Neural cell (in vitro differentiated cells): ENCODE data around the gene VIT. TPM values are rescaled to one million over a fixed set of nuclear protein-coding genes. Genes with fewer than 3 reads are reported as not detected.

ENCODE experiments used
- H2AFZ ChIP-seq: fragments of 200-600, 300-800 bp; sonication (generic), shearing (Covaris generic); 2 replicates; pipeline ENCODE4 v1.6.0; 2014; ENCODE audit warnings: low read depth, mild to moderate bottlenecking, antibody characterized with exemption, low read length, moderate library complexity
- H3F3A ChIP-seq: fragments of 200-600 bp; shearing (Covaris generic); 2 replicates; pipeline ENCODE4 v1.6.1; 2016; ENCODE audit warnings: mild to moderate bottlenecking, moderate library complexity, mixed read lengths, antibody characterized with exemption, low read length; ENCODE audit not compliant: insufficient read depth, poor library complexity, severe bottlenecking
- H3K27ac ChIP-seq: fragments of 200-600, 300-800 bp; sonication (generic), shearing (Covaris generic); 2 replicates; pipeline ENCODE4 v1.5.1; 2014; ENCODE audit warnings: mild to moderate bottlenecking, low read length, moderate library complexity
- H3K27me3 ChIP-seq: fragments of 300-800, 200-600 bp; sonication (generic), shearing (Covaris generic); 2 replicates; pipeline ENCODE4 v1.6.0; 2014; ENCODE audit warnings: mild to moderate bottlenecking, low read depth, low read length, moderate library complexity; ENCODE audit not compliant: insufficient read depth
- H3K36me3 ChIP-seq: fragments of 300-800, 200-600 bp; sonication (generic), shearing (Covaris generic); 2 replicates; pipeline ENCODE4 v1.5.1; 2014; ENCODE audit warnings: mild to moderate bottlenecking, antibody characterized with exemption, low read length, moderate library complexity; ENCODE audit not compliant: insufficient read depth
- H3K4me2 ChIP-seq: fragments of 300-800, 200-600 bp; sonication (generic), shearing (Covaris generic); 2 replicates; pipeline ENCODE4 v1.6.0; 2014; ENCODE audit warnings: mild to moderate bottlenecking, low read length
- H3K4me3 ChIP-seq: fragments of 300-800, 200-600 bp; sonication (generic), shearing (Covaris generic); 2 replicates; pipeline ENCODE4 v1.5.1; 2014; ENCODE audit warnings: mild to moderate bottlenecking, low read length, moderate library complexity
- H3K79me2 ChIP-seq: fragments of 200-600 bp; shearing (Covaris generic); replicated peaks from 2 replicates; pipeline ENCODE4 v1.6.0; 2014; ENCODE audit warnings: mild to moderate bottlenecking, low read length, moderate library complexity; ENCODE audit not compliant: insufficient read depth
- H3K9ac ChIP-seq: fragments of 300-800, 200-600 bp; sonication (generic), shearing (Covaris generic); 2 replicates; pipeline ENCODE4 v1.6.1; 2016; ENCODE audit warnings: mild to moderate bottlenecking, low read length, mixed read lengths
- H3K9me2 ChIP-seq: fragments of 200-600 bp; shearing (Covaris generic); 2 replicates; pipeline ENCODE4 v1.6.1; 2016; ENCODE audit warnings: mild to moderate bottlenecking, low read length, mixed read lengths; ENCODE audit not compliant: insufficient read depth
- H3K9me3 ChIP-seq: fragments of 200-600, 300-800 bp; sonication (generic), shearing (Covaris generic); 2 replicates; pipeline ENCODE4 v1.6.1; 2016; ENCODE audit warnings: mild to moderate bottlenecking, mixed run types, low read length, moderate library complexity, mixed read lengths
- H4K20me1 ChIP-seq: fragments of 200-600 bp; shearing (Covaris generic); 2 replicates; pipeline ENCODE4 v1.6.1; 2016; ENCODE audit warnings: mild to moderate bottlenecking, mixed run types; ENCODE audit not compliant: insufficient read depth
- EP300 ChIP-seq: fragments of 450-650 bp; conservative IDR thresholded peaks from 2 replicates; pipeline ENCODE4 v1.6.1; 2014; ENCODE audit warnings: antibody characterized with exemption, mild to moderate bottlenecking, moderate library complexity; ENCODE audit not compliant: poor library complexity, severe bottlenecking
- EZH2 ChIP-seq: fragments of 200-600, 300-800 bp; shearing (Covaris generic), sonication (generic); IDR thresholded peaks from 2 replicates; pipeline ENCODE4 v1.6.1; 2014; ENCODE audit warnings: antibody characterized with exemption, low read length, borderline replicate concordance, mild to moderate bottlenecking; ENCODE audit not compliant: insufficient read depth, poor library complexity, severe bottlenecking
- MXI1 ChIP-seq: fragments of 450-650 bp; conservative IDR thresholded peaks from 2 replicates; pipeline ENCODE4 v1.6.1; 2014; ENCODE audit warnings: antibody characterized with exemption, mild to moderate bottlenecking; ENCODE audit not compliant: poor library complexity, severe bottlenecking
- POLR2AphosphoS5 ChIP-seq: IDR thresholded peaks from 2 replicates; pipeline ENCODE4 v1.6.1; 2012
- RAD21 ChIP-seq: fragments of 450-650 bp; conservative IDR thresholded peaks from 2 replicates; pipeline ENCODE4 v1.6.1; 2014; ENCODE audit warnings: antibody characterized with exemption, mild to moderate bottlenecking, moderate library complexity
- SMC3 ChIP-seq: fragments of 450-650 bp; conservative IDR thresholded peaks from 2 replicates; pipeline ENCODE4 v1.6.1; 2014; ENCODE audit warnings: antibody characterized with exemption, mild to moderate bottlenecking, moderate library complexity; ENCODE audit not compliant: poor library complexity
- TAF1 ChIP-seq: IDR thresholded peaks from 2 replicates; pipeline ENCODE4 v1.6.1; 2012; ENCODE audit warnings: low read depth
- polyA plus RNA-seq: library from polyadenylated mRNA; depleted of rRNA; stranded (reverse); fragments of >200 nt; gene quantifications from 2 replicates; pipeline ENCODE4 v1.2.3, GENCODE V29; 2014
- TF ChIP-seq, protein P1 (sequence below): fragments of 450-650 bp; IDR thresholded peaks from 2 replicates; pipeline ENCODE4 v1.5.1; 2014; ENCODE audit warnings: antibody characterized with exemption, mild to moderate bottlenecking, moderate library complexity; ENCODE audit not compliant: poor library complexity, severe bottlenecking
- TF ChIP-seq, protein P2 (sequence below): IDR thresholded peaks from 2 replicates; pipeline ENCODE4 v1.6.1; 2012; ENCODE audit warnings: borderline replicate concordance

VIT gene
- polyA plus RNA-seq, 1 donor from 2014 or later, result not detected

DNA sequence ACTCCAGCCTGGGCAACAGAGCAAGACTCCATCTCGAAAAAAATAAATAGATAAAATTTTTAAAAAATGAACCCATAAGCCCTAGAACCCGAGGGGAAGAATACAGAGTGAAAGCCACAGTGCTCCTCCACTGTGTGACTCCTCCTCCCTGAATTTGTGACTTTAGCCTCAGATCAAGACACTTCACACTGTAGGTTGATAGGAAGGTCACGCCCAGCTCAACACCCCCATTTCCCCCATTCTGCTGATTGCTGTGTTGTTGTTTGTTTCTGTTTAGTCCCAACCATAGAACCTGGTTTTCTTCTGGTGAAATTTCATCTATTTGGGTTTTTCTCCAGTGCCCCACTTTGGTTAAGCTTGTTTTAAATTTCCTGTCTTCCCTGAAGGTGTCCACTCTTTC lies 102.2 kb downstream of the VIT start:
- H3K27me3 ChIP-seq, result no peaks in the 10 kb centered on the region
- H2AFZ ChIP-seq, result no peak overlapping the region
- H3K9me2 ChIP-seq, result no peaks in the 10 kb centered on the region
- no peaks in the 10 kb centered on the region for H4K20me1 ChIP-seq
- H3K79me2 ChIP-seq, result no peaks in the 10 kb centered on the region
- no peak overlapping the region for H3K27ac ChIP-seq
- H3F3A ChIP-seq, result no peaks in the 10 kb centered on the region
- no peak overlapping the region for H3K4me3 ChIP-seq
- no peak overlapping the region for H3K9ac ChIP-seq
- no peak overlapping the region for H3K4me2 ChIP-seq
- no peaks in the 10 kb centered on the region for H3K36me3 ChIP-seq
- no peaks in the 10 kb centered on the region for H3K9me3 ChIP-seq
- TF ChIP-seq, protein P1, sequence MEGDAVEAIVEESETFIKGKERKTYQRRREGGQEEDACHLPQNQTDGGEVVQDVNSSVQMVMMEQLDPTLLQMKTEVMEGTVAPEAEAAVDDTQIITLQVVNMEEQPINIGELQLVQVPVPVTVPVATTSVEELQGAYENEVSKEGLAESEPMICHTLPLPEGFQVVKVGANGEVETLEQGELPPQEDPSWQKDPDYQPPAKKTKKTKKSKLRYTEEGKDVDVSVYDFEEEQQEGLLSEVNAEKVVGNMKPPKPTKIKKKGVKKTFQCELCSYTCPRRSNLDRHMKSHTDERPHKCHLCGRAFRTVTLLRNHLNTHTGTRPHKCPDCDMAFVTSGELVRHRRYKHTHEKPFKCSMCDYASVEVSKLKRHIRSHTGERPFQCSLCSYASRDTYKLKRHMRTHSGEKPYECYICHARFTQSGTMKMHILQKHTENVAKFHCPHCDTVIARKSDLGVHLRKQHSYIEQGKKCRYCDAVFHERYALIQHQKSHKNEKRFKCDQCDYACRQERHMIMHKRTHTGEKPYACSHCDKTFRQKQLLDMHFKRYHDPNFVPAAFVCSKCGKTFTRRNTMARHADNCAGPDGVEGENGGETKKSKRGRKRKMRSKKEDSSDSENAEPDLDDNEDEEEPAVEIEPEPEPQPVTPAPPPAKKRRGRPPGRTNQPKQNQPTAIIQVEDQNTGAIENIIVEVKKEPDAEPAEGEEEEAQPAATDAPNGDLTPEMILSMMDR, result no peak
- TF ChIP-seq MXI1 (no peak), TAF1 (no peak), EP300 (no peak), SMC3 (no peak), EZH2 (no peak)
- TF ChIP-seq, protein P2, sequence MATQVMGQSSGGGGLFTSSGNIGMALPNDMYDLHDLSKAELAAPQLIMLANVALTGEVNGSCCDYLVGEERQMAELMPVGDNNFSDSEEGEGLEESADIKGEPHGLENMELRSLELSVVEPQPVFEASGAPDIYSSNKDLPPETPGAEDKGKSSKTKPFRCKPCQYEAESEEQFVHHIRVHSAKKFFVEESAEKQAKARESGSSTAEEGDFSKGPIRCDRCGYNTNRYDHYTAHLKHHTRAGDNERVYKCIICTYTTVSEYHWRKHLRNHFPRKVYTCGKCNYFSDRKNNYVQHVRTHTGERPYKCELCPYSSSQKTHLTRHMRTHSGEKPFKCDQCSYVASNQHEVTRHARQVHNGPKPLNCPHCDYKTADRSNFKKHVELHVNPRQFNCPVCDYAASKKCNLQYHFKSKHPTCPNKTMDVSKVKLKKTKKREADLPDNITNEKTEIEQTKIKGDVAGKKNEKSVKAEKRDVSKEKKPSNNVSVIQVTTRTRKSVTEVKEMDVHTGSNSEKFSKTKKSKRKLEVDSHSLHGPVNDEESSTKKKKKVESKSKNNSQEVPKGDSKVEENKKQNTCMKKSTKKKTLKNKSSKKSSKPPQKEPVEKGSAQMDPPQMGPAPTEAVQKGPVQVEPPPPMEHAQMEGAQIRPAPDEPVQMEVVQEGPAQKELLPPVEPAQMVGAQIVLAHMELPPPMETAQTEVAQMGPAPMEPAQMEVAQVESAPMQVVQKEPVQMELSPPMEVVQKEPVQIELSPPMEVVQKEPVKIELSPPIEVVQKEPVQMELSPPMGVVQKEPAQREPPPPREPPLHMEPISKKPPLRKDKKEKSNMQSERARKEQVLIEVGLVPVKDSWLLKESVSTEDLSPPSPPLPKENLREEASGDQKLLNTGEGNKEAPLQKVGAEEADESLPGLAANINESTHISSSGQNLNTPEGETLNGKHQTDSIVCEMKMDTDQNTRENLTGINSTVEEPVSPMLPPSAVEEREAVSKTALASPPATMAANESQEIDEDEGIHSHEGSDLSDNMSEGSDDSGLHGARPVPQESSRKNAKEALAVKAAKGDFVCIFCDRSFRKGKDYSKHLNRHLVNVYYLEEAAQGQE, result no peak

DNA sequence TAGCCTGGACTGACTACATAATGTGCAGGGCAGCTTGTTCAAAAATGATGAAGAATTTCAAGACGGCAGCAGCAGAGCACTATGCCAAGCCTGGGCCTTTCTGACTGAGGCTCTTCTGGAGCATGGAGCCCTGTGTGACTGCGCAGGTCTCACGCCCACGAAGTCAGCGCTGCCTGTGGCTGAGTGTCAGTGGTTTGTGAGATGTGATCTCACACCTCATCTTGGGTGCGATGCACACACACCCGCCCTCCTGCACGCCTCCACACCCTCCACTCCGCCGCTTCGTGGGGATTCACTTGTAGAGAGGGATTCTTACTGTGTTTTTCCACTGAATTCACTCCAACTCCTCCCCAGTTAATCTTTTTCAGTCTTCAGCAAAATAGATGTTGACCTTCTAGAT lies 103.9 kb downstream of the VIT start:
- no peak overlapping the region for H3K27ac ChIP-seq
- no peak overlapping the region for H3K9ac ChIP-seq
- H2AFZ ChIP-seq, result no peak overlapping the region
- no peaks in the 10 kb centered on the region for H3K9me2 ChIP-seq
- H3K79me2 ChIP-seq, result no peaks in the 10 kb centered on the region
- no peak for TF ChIP-seq MXI1
- no peak overlapping the region for H3K4me3 ChIP-seq
- H3K4me2 ChIP-seq, result no peak overlapping the region
- H3K27me3 ChIP-seq, result no peaks in the 10 kb centered on the region
- H3F3A ChIP-seq, result no peaks in the 10 kb centered on the region
- no peaks in the 10 kb centered on the region for H3K36me3 ChIP-seq
- H4K20me1 ChIP-seq, result no peaks in the 10 kb centered on the region
- H3K9me3 ChIP-seq, result no peaks in the 10 kb centered on the region

DNA sequence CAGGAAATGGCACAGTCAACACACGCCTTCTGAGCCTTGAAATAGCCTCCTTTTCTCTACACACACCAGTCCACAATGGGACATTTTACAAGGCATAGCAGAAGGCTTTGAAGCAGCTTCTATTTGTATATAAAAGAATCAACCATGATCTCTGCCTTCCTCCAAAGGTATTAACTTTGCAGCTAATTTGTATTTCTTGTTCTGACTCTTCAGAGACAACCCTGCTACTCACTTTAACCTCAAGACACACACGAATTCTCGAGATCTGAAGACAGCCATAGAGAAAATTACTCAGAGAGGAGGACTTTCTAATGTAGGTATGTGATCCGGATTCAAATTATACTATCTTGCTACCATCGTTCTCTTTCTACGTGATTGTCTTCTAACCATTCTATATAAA lies 104.6 kb downstream of the VIT start:
- Histone ChIP-seq H3K79me2 (no peaks in the 10 kb centered on the region), H3K36me3 (no peaks in the 10 kb centered on the region), H3K9ac (no peak overlapping the region), H3K9me2 (no peaks in the 10 kb centered on the region), H3K27me3 (no peaks in the 10 kb centered on the region), H3K27ac (no peak overlapping the region), H3F3A (no peaks in the 10 kb centered on the region), H3K9me3 (no peaks in the 10 kb centered on the region), H4K20me1 (no peaks in the 10 kb centered on the region), H2AFZ (no peak overlapping the region), H3K4me2 (no peak overlapping the region), H3K4me3 (no peak overlapping the region)
- no peak for TF ChIP-seq TAF1
- TF ChIP-seq, protein P1, result no peak
- no peak for TF ChIP-seq RAD21
- no peak for TF ChIP-seq MXI1
- no peak for TF ChIP-seq POLR2AphosphoS5
- TF ChIP-seq EP300, result no peak
- TF ChIP-seq EZH2, result no peak
- no peak for TF ChIP-seq SMC3
- TF ChIP-seq, protein P2, result no peak
